Measurements from ENCODE around the gene PDE1C. TPM values are rescaled to one million over a fixed set of nuclear protein-coding genes. Genes with fewer than 3 reads are reported as not detected.

Gene PDE1C
- total and polyA plus RNA-seq, 2 of the 4 experiments (the other 2 are of a cell fraction): 14.2 to 61.5 TPM

DNA sequence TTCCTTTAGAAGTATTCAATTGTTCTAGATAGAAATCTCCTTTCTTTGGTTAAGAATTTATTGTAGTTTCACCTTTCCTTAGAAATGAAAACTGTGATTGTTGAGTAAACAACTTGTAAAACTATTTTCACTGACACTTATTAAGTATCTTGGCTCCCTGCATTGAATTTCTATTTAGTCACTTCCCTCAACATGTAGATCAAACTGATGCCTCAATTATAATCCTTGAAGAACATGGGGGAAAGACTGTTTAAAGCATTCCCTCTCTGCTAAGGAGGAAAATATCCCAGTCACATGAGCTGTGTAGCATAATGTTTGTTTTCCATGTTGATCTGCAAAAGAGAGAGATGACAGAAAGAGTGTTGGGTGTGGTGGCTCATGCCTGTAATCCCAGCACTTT lies 99.7 kb downstream of the PDE1C start:
- Histone ChIP-seq H2BK5ac (ENCODE audit: low read depth, low read length, poor library complexity, severe bottlenecking) (no peak overlapping the region), H3K9me3 (ENCODE audit: control insufficient read depth, insufficient read depth, low read length) (no peaks in the 10 kb centered on the region), H4K5ac (ENCODE audit: low read depth, low read length) (peak overlapping the region; percentile 23; the same call in 1 of the 2 replicates), H3K4me3 (ENCODE audit: insufficient read depth, low read depth, low read length) (no peak overlapping the region), H3K9me1 (ENCODE audit: insufficient read depth, low read length) (no peaks in the 10 kb centered on the region), H3K36me3 (ENCODE audit: control insufficient read depth, insufficient read depth, low read length) (no peaks in the 10 kb centered on the region), H3K56ac (ENCODE audit: extremely low read depth, insufficient read depth, low read length) (no peak overlapping the region), H3K9ac (ENCODE audit: low read depth, low read length) (no peak overlapping the region), H2AK9ac (replicated peaks; ENCODE audit: low read depth, low read length, poor library complexity) (no peak overlapping the region), H4K8ac (ENCODE audit: low read depth in 2 of 2, low read length in 2 of 2) (no peak overlapping the region), H4K91ac (ENCODE audit: insufficient read depth, low read depth, low read length) (no peak overlapping the region), H3K79me1 (ENCODE audit: low read depth in 1 of 2, low read length in 2 of 2) (peaks cover 3 to 7% of the 10 kb centered on the region in 2 experiments; a peak in 1 of 4 replicates), H2AFZ (replicated peaks; ENCODE audit: low read length, poor library complexity) (no peak overlapping the region), H3K4me2 (ENCODE audit: low read depth, low read length) (peak overlapping the region; percentile 50; the same call in 1 of the 2 replicates), H2BK120ac (ENCODE audit: low read depth, low read length) (no peak overlapping the region), H3K23ac (ENCODE audit: low read depth, low read length) (no peak overlapping the region), H3K4ac (ENCODE audit: low read depth, low read length) (no peak overlapping the region), H3K14ac (replicated peaks; ENCODE audit: low read depth, low read length) (no peak overlapping the region), H2AK5ac (ENCODE audit: low read depth, low read length) (no peak overlapping the region), H2BK20ac (ENCODE audit: low read depth, low read length) (no peak overlapping the region), H3K27me3 (ENCODE audit: control insufficient read depth, insufficient read depth, low read length) (no peaks in the 10 kb centered on the region), H3K27ac (ENCODE audit: insufficient read depth, low read length) (no peak overlapping the region), H3K18ac (ENCODE audit: low read depth, low read length) (peak overlapping the region; percentile 74; the same call in 1 of the 2 replicates), H4K20me1 (ENCODE audit: insufficient read depth, low read length) (no peaks in the 10 kb centered on the region), H2BK15ac (ENCODE audit: low read depth, low read length) (no peak overlapping the region), H3K4me1 (ENCODE audit: control insufficient read depth, insufficient read depth, low read length) (no peaks in the 10 kb centered on the region)
- CTCF ChIA-PET: no interaction called here
- POLR2A ChIA-PET (ENCODE audit: unreplicated experiment): no interaction called here
- no peak for TF ChIP-seq POLR2A (IDR thresholded peaks at IDR 0.05; ENCODE audit: low read depth, low read length)
- TF ChIP-seq, protein P1, sequence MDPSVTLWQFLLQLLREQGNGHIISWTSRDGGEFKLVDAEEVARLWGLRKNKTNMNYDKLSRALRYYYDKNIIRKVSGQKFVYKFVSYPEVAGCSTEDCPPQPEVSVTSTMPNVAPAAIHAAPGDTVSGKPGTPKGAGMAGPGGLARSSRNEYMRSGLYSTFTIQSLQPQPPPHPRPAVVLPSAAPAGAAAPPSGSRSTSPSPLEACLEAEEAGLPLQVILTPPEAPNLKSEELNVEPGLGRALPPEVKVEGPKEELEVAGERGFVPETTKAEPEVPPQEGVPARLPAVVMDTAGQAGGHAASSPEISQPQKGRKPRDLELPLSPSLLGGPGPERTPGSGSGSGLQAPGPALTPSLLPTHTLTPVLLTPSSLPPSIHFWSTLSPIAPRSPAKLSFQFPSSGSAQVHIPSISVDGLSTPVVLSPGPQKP (IDR thresholded peaks at IDR 0.05; ENCODE audit: borderline replicate concordance, low read depth, low read length): no peak
- TF ChIP-seq CHD1 (IDR thresholded peaks at IDR 0.05; ENCODE audit: low read depth, low read length): no peak
- no peak for TF ChIP-seq MXI1 (IDR thresholded peaks at IDR 0.05; ENCODE audit: borderline replicate concordance, low read depth, low read length)
- TF ChIP-seq, protein P2, sequence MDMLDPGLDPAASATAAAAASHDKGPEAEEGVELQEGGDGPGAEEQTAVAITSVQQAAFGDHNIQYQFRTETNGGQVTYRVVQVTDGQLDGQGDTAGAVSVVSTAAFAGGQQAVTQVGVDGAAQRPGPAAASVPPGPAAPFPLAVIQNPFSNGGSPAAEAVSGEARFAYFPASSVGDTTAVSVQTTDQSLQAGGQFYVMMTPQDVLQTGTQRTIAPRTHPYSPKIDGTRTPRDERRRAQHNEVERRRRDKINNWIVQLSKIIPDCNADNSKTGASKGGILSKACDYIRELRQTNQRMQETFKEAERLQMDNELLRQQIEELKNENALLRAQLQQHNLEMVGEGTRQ (IDR thresholded peaks at IDR 0.05; ENCODE audit: low read depth, low read length): no peak
- TF ChIP-seq RAD21 (IDR thresholded peaks at IDR 0.05; ENCODE audit: low read length): no peak
- no peak for TF ChIP-seq MAFK (IDR thresholded peaks at IDR 0.05; ENCODE audit: low read depth, low read length)
- TF ChIP-seq SMC3 (IDR thresholded peaks at IDR 0.05; ENCODE audit: low read depth, low read length): no peak
- no peak for TF ChIP-seq BHLHE40 (IDR thresholded peaks at IDR 0.05; ENCODE audit: low read depth, low read length)
- no peak for TF ChIP-seq CEBPB (IDR thresholded peaks at IDR 0.05; ENCODE audit: low read depth, low read length)
- no peak for TF ChIP-seq FOS (IDR thresholded peaks at IDR 0.05; ENCODE audit: low read depth, low read length)
- dilution Hi-C loops (cut with HindIII; ENCODE audit: low sequenced_read_pairs, unreplicated experiment): no loop called here
- DNase-seq: no peak
- intact Hi-C loops (cut with micrococcal nuclease): no loop called here
- in situ Hi-C loops (cut with MboI; ENCODE audit: low sequenced_read_pairs): no loop called here
- BruUV-seq (replicated peaks): no TSS peak
- ATAC-seq (ENCODE audit: low read depth): no peak

All from IMR-90 (cell line).